ENCODE measurements around the gene DCLK1.

DCLK1 gene

GRCh38 chr13:36090592-36090991 lies 40.6 kb downstream of the DCLK1 start:
- H3K18ac ChIP-seq (ENCODE audit: low read length), result no peak overlapping the region
- H2BK15ac ChIP-seq (replicated peaks; ENCODE audit: low read depth), result no peak overlapping the region
- WGBS (ENCODE audit: extremely low coverage, insufficient coverage, low lambda C conversion rate), result no CpG with 5 or more reads among the region's 7 CpGs
- no peaks in the 10 kb centered on the region for H3K79me2 ChIP-seq (ENCODE audit: control insufficient read depth, insufficient read depth, low read length)
- no peak overlapping the region for H3K9ac ChIP-seq (ENCODE audit: low read length)
- H3K79me1 ChIP-seq (ENCODE audit: low read length), result no peaks in the 10 kb centered on the region
- no peak overlapping the region for H4K5ac ChIP-seq (ENCODE audit: low read length)
- no peaks in the 10 kb centered on the region for H3K36me3 ChIP-seq (ENCODE audit: control insufficient read depth, insufficient read depth, low read length)
- H2BK120ac ChIP-seq (ENCODE audit: low read depth, low read length), result no peak overlapping the region
- H2BK5ac ChIP-seq (ENCODE audit: low read length), result no peak overlapping the region
- no peak overlapping the region for H3K27ac ChIP-seq (ENCODE audit: low read depth, low read length)
- no peak overlapping the region for H4K8ac ChIP-seq (ENCODE audit: low read depth, low read length)
- no peaks in the 10 kb centered on the region for H3K4me1 ChIP-seq (ENCODE audit: control insufficient read depth, low read depth, low read length)
- DNase-seq, result peak; percentile 25
- no peak overlapping the region for H3K56ac ChIP-seq (ENCODE audit: low read length)
- H3K4me2 ChIP-seq (ENCODE audit: low read length), result no peak overlapping the region
- no peaks in the 10 kb centered on the region for H3K27me3 ChIP-seq (ENCODE audit: insufficient read depth, low read length, poor library complexity)
- no peak overlapping the region for H3K23ac ChIP-seq (ENCODE audit: low read length)
- H3K4me3 ChIP-seq (ENCODE audit: low read length), result no peak overlapping the region
- no peak overlapping the region for H3K4ac ChIP-seq (ENCODE audit: low read depth, low read length)
- no peak overlapping the region for H2AK5ac ChIP-seq (ENCODE audit: low read length)

GRCh38 chr13:36089130-36089647 lies 42.0 kb downstream of the DCLK1 start:
- no peak for DNase-seq
- H3K4me3 ChIP-seq (ENCODE audit: low read length), result no peak overlapping the region
- H3K4me2 ChIP-seq (ENCODE audit: low read length), result no peak overlapping the region
- no peaks in the 10 kb centered on the region for H3K36me3 ChIP-seq (ENCODE audit: control insufficient read depth, insufficient read depth, low read length)
- no peak overlapping the region for H4K8ac ChIP-seq (ENCODE audit: low read depth, low read length)
- no peak overlapping the region for H2BK5ac ChIP-seq (ENCODE audit: low read length)
- no peak overlapping the region for H3K18ac ChIP-seq (ENCODE audit: low read length)
- no peaks in the 10 kb centered on the region for H3K79me1 ChIP-seq (ENCODE audit: low read length)
- no peak overlapping the region for H4K5ac ChIP-seq (ENCODE audit: low read length)
- no peak overlapping the region for H3K23ac ChIP-seq (ENCODE audit: low read length)
- H3K4ac ChIP-seq (ENCODE audit: low read depth, low read length), result no peak overlapping the region
- no peak overlapping the region for H2AK5ac ChIP-seq (ENCODE audit: low read length)
- no CpG with 5 or more reads among the region's 7 CpGs for WGBS (ENCODE audit: extremely low coverage, insufficient coverage, low lambda C conversion rate)
- H3K27ac ChIP-seq (ENCODE audit: low read depth, low read length), result no peak overlapping the region
- H3K79me2 ChIP-seq (ENCODE audit: control insufficient read depth, insufficient read depth, low read length), result no peaks in the 10 kb centered on the region
- no peaks in the 10 kb centered on the region for H3K27me3 ChIP-seq (ENCODE audit: insufficient read depth, low read length, poor library complexity)
- H2BK120ac ChIP-seq (ENCODE audit: low read depth, low read length), result no peak overlapping the region
- H3K9ac ChIP-seq (ENCODE audit: low read length), result no peak overlapping the region
- no peaks in the 10 kb centered on the region for H3K4me1 ChIP-seq (ENCODE audit: control insufficient read depth, low read depth, low read length)
- H2BK15ac ChIP-seq (replicated peaks; ENCODE audit: low read depth), result no peak overlapping the region
- no peak overlapping the region for H3K56ac ChIP-seq (ENCODE audit: low read length)

- Histone ChIP-seq H3K27ac (ENCODE audit: low read depth, low read length) (no peak overlapping the region), H2BK5ac (ENCODE audit: low read length) (no peak overlapping the region), H3K4ac (ENCODE audit: low read depth, low read length) (no peak overlapping the region), H2BK15ac (replicated peaks; ENCODE audit: low read depth) (no peak overlapping the region), H4K8ac (ENCODE audit: low read depth, low read length) (no peak overlapping the region), H2AK5ac (ENCODE audit: low read length) (no peak overlapping the region), H3K4me1 (ENCODE audit: control insufficient read depth, low read depth, low read length) (no peaks in the 10 kb centered on the region), H3K18ac (ENCODE audit: low read length) (no peak overlapping the region), H3K27me3 (ENCODE audit: insufficient read depth, low read length, poor library complexity) (no peaks in the 10 kb centered on the region), H3K23ac (ENCODE audit: low read length) (no peak overlapping the region), H3K4me3 (ENCODE audit: low read length) (no peak overlapping the region), H3K4me2 (ENCODE audit: low read length) (no peak overlapping the region), H4K5ac (ENCODE audit: low read length) (no peak overlapping the region), H3K9ac (ENCODE audit: low read length) (no peak overlapping the region), H3K36me3 (ENCODE audit: control insufficient read depth, insufficient read depth, low read length) (no peaks in the 10 kb centered on the region), H3K79me2 (ENCODE audit: control insufficient read depth, insufficient read depth, low read length) (no peaks in the 10 kb centered on the region), H3K56ac (ENCODE audit: low read length) (no peak overlapping the region), H3K79me1 (ENCODE audit: low read length) (no peaks in the 10 kb centered on the region), H2BK120ac (ENCODE audit: low read depth, low read length) (no peak overlapping the region)
- WGBS (ENCODE audit: extremely low coverage, insufficient coverage, low lambda C conversion rate), result no CpG with 5 or more reads among the region's 5 CpGs
- no peak for DNase-seq
Observed at GRCh38 chr13:36088463-36088862, 42.7 kb downstream of the DCLK1 start.

GRCh38 chr13:36088001-36088400 lies 43.2 kb downstream of the DCLK1 start:
- Histone ChIP-seq H3K23ac (ENCODE audit: low read length) (no peak overlapping the region), H3K9ac (ENCODE audit: low read length) (no peak overlapping the region), H3K4me3 (ENCODE audit: low read length) (no peak overlapping the region), H3K4me2 (ENCODE audit: low read length) (no peak overlapping the region), H3K27me3 (ENCODE audit: insufficient read depth, low read length, poor library complexity) (no peaks in the 10 kb centered on the region), H3K27ac (ENCODE audit: low read depth, low read length) (no peak overlapping the region), H3K79me1 (ENCODE audit: low read length) (no peaks in the 10 kb centered on the region), H3K36me3 (ENCODE audit: control insufficient read depth, insufficient read depth, low read length) (no peaks in the 10 kb centered on the region), H2BK15ac (replicated peaks; ENCODE audit: low read depth) (no peak overlapping the region), H4K5ac (ENCODE audit: low read length) (no peak overlapping the region), H4K8ac (ENCODE audit: low read depth, low read length) (no peak overlapping the region), H3K4me1 (ENCODE audit: control insufficient read depth, low read depth, low read length) (no peaks in the 10 kb centered on the region), H3K56ac (ENCODE audit: low read length) (no peak overlapping the region), H2BK5ac (ENCODE audit: low read length) (no peak overlapping the region), H2BK120ac (ENCODE audit: low read depth, low read length) (no peak overlapping the region), H3K4ac (ENCODE audit: low read depth, low read length) (no peak overlapping the region), H3K18ac (ENCODE audit: low read length) (no peak overlapping the region), H2AK5ac (ENCODE audit: low read length) (no peak overlapping the region), H3K79me2 (ENCODE audit: control insufficient read depth, insufficient read depth, low read length) (no peaks in the 10 kb centered on the region)
- no peak for DNase-seq
- no CpG with 5 or more reads among the region's 2 CpGs for WGBS (ENCODE audit: extremely low coverage, insufficient coverage, low lambda C conversion rate)

- H3K4me2 ChIP-seq (ENCODE audit: low read length), result no peak overlapping the region
- no peaks in the 10 kb centered on the region for H3K79me1 ChIP-seq (ENCODE audit: low read length)
- no peak overlapping the region for H4K8ac ChIP-seq (ENCODE audit: low read depth, low read length)
- no peaks in the 10 kb centered on the region for H3K79me2 ChIP-seq (ENCODE audit: control insufficient read depth, insufficient read depth, low read length)
- WGBS (ENCODE audit: extremely low coverage, insufficient coverage, low lambda C conversion rate), result no CpG with 5 or more reads among the region's 3 CpGs
- no peak overlapping the region for H3K56ac ChIP-seq (ENCODE audit: low read length)
- no peak overlapping the region for H4K5ac ChIP-seq (ENCODE audit: low read length)
- H3K23ac ChIP-seq (ENCODE audit: low read length), result no peak overlapping the region
- H3K27ac ChIP-seq (ENCODE audit: low read depth, low read length), result no peak overlapping the region
- H2BK120ac ChIP-seq (ENCODE audit: low read depth, low read length), result no peak overlapping the region
- DNase-seq, result peak; percentile 51
- no peak overlapping the region for H3K4me3 ChIP-seq (ENCODE audit: low read length)
- H3K9ac ChIP-seq (ENCODE audit: low read length), result no peak overlapping the region
- no peaks in the 10 kb centered on the region for H3K27me3 ChIP-seq (ENCODE audit: insufficient read depth, low read length, poor library complexity)
- H2AK5ac ChIP-seq (ENCODE audit: low read length), result no peak overlapping the region
- no peak overlapping the region for H2BK15ac ChIP-seq (replicated peaks; ENCODE audit: low read depth)
- H3K4me1 ChIP-seq (ENCODE audit: control insufficient read depth, low read depth, low read length), result no peaks in the 10 kb centered on the region
- H3K18ac ChIP-seq (ENCODE audit: low read length), result no peak overlapping the region
- no peak overlapping the region for H3K4ac ChIP-seq (ENCODE audit: low read depth, low read length)
- H2BK5ac ChIP-seq (ENCODE audit: low read length), result no peak overlapping the region
- H3K36me3 ChIP-seq (ENCODE audit: control insufficient read depth, insufficient read depth, low read length), result no peaks in the 10 kb centered on the region
Observed at GRCh38 chr13:36086117-36086516, 45.1 kb downstream of the DCLK1 start.

- H3K23ac ChIP-seq (ENCODE audit: low read length), result no peak overlapping the region
- no peaks in the 10 kb centered on the region for H3K79me2 ChIP-seq (ENCODE audit: control insufficient read depth, insufficient read depth, low read length)
- no peak overlapping the region for H3K18ac ChIP-seq (ENCODE audit: low read length)
- H3K4me3 ChIP-seq (ENCODE audit: low read length), result no peak overlapping the region
- H3K9ac ChIP-seq (ENCODE audit: low read length), result no peak overlapping the region
- H2BK5ac ChIP-seq (ENCODE audit: low read length), result no peak overlapping the region
- no peak overlapping the region for H3K4me2 ChIP-seq (ENCODE audit: low read length)
- H4K5ac ChIP-seq (ENCODE audit: low read length), result no peak overlapping the region
- no peak overlapping the region for H3K4ac ChIP-seq (ENCODE audit: low read depth, low read length)
- H2BK15ac ChIP-seq (replicated peaks; ENCODE audit: low read depth), result no peak overlapping the region
- no peaks in the 10 kb centered on the region for H3K79me1 ChIP-seq (ENCODE audit: low read length)
- no peak overlapping the region for H4K8ac ChIP-seq (ENCODE audit: low read depth, low read length)
- no peak overlapping the region for H2BK120ac ChIP-seq (ENCODE audit: low read depth, low read length)
- no CpG with 5 or more reads among the region's 6 CpGs for WGBS (ENCODE audit: extremely low coverage, insufficient coverage, low lambda C conversion rate)
- no peak for DNase-seq
- no peak overlapping the region for H3K27ac ChIP-seq (ENCODE audit: low read depth, low read length)
- H3K27me3 ChIP-seq (ENCODE audit: insufficient read depth, low read length, poor library complexity), result no peaks in the 10 kb centered on the region
- H2AK5ac ChIP-seq (ENCODE audit: low read length), result no peak overlapping the region
- H3K56ac ChIP-seq (ENCODE audit: low read length), result no peak overlapping the region
- H3K4me1 ChIP-seq (ENCODE audit: control insufficient read depth, low read depth, low read length), result no peaks in the 10 kb centered on the region
- H3K36me3 ChIP-seq (ENCODE audit: control insufficient read depth, insufficient read depth, low read length), result no peaks in the 10 kb centered on the region
Observed at GRCh38 chr13:36084131-36084530, 47.1 kb downstream of the DCLK1 start.

All from mesendoderm (in vitro differentiated cells).